Amniotic stem cell (primary cell): Measurements from ENCODE around the gene TTC31.
"Not testable (repeated sequence)": the region's sequence is repeated elsewhere in the genome, so short reads cannot be mapped to it uniquely, and the experiment has no call there.

Experiments
- DNase-seq: peaks from one replicate; lab custom pipeline; 2025; lab: John Stamatoyannopoulos, UW

The TTC31 gene

DNA sequence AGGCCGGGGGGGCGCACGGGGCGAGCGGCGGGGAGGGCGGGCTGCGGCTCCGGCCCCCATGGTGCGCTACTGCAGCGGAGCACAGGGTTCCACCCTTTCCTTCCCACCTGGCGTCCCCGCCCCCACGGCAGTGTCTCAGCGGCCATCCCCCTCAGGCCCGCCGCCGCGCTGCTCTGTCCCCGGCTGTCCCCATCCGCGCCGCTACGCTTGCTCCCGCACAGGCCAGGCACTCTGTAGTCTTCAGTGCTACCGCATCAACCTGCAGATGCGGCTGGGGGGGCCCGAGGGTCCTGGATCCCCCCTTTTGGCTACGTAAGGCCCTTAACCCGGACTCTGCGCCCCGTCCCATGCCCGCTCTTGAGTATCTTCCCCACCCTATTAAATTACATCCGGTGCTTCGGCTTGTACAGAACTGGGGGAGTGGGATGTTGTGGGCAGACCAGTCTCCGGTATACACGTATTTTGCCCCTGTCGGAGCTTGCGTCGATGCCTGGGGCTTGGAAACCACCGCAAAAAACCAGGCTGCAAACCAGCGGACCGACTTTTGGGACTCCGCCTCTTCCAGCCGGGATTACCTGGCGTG, 25.2 kb upstream of the TTC31 start:
- DNase-seq: no peak

DNA sequence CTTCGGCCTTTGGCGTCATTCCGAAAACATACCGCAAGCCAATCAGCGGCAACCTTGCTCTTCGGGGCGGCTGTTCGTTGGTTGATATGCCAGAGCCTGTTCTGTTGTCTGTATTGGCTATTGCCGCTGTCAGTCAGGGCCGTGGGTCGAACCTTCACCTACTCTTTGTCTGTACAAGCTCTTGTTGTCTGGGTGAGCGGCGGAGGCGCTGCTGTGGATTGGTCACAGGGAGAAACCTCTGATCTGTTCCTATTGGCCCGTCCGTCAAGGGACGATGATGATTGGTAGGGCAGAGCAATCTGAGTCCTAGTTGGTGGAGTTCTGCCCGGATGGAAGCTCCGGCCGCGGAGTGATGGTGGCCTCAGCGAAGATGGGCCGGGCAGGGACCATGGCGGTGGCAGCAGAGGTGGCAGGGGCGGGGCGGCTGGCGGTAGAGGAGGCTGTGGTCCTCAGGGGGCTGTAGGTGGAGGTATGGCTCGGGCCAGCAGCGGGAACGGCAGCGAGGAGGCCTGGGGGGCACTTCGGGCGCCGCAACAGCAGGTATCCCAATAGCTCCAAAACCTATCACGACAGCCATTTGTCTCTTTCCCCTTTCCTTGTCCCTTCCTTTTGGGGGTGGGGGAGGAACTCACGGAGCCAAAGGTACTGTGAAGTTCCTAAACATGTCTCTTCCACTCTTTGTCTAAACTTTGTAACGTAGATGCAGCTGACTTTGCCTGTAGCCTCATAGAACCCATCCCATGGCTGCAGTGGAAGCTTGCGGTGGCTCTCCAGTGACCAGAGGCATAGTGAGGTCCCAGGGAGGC, 24.5 kb upstream of the TTC31 start, which contains the start of gene WBP1:
WBP1 (plus strand) TSS at position 307 of the 806 bp plus-strand sequence; CDS start at position 472, 165 bp downstream.
- DNase-seq: peak; percentile 99

GRCh38 chr2:74458938-74459363, 23.9 kb upstream of the TTC31 start:
- no peak for DNase-seq

GRCh38 chr2:74459503-74460118, 23.3 kb upstream of the TTC31 start:
- not testable (repeated sequence) for DNase-seq

DNA sequence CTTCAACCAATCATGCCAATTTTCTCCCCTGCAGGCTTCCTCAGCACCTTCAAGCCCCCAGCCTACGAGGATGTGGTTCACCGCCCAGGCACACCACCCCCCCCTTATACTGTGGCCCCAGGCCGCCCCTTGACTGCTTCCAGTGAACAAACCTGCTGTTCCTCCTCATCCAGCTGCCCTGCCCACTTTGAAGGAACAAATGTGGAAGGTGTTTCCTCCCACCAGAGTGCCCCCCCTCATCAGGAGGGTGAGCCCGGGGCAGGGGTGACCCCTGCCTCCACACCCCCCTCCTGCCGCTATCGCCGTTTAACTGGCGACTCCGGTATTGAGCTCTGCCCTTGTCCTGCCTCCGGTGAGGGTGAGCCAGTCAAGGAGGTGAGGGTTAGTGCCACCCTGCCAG, 22.7 kb upstream of the TTC31 start:
- DNase-seq: not testable (repeated sequence)

DNA sequence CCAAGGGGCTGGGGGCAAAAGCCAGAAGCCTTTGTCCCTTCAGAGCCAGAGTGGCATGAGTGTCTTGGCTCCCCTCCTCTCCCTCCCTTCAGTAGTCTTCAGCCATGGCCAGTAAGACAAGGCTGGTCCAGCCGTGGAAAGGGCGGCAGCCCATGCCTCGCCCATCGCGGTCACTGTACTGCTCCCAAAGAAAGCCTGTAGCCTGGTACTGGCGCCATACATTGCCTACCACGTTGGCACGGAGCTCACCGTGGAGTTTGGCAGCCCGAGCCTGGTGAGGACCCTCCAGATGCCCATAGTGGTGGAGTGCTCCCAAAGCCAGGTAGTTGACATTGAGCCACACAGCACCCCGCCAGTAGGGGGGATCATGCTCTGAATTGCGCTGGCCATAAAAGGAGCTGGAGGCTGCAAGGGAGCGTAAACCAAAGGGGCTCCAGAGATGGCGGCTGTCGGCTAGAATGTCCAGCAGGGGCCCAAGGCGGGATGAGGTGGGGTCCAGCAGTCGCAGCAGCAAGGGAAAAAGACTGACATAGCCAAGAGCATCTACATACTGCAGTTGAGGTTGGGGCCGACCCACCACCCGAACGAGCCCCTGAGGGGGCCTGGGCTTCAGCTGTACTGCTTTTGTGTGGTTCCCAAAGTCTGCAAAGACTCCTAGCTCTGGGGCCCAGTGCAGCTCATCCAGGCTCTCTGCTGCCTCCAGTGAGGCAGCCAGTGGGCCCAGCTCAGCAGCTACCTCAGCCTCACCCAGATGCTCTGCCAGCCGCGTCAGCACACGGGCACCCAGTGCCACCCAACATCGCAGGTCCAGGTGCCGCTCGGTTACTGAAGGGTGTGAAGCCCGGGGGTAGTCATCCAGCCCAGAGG, 21.5 kb upstream of the TTC31 start:
- no peak for DNase-seq

DNA sequence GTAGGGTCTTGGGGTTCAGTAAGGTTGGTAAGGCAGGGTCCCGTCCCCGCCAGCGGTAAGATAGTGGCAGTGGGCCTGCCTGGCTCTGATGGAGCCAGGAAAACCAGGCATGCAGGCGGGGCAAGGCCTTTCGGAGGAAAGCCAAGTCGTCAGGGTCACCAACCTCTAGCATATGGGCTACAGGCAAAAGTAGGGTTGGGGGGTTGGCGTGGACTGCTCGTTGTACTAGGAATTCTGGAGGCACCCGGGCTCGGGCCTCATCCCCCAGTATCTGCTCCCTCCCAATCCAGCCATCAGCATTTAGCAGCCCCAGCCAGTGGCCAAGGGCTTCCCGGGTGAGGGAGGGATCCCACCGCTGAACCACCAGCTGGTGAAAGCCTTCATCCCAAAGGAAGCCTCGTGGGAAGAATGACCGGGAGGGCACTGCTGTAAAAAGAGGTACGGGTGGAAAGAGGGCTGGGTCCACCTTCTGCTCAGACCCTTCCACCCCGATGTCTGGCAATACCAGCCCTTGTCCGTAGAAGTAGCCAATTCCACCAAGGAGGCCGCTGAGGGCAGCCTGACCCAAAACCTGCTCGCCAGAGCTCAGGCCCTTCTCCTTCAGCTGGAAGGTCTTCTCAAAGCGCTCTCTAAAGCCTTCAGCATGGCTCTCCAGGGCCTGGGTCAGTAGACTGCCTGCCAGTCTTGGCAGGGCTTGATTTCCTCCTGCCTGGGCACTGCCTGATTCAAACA, 20.7 kb upstream of the TTC31 start:
- no peak for DNase-seq

GRCh38 chr2:74462786-74463105, 20.1 kb upstream of the TTC31 start:
- DNase-seq: no peak

GRCh38 chr2:74464406-74464805, 18.5 kb upstream of the TTC31 start:
- DNase-seq: no peak

DNA sequence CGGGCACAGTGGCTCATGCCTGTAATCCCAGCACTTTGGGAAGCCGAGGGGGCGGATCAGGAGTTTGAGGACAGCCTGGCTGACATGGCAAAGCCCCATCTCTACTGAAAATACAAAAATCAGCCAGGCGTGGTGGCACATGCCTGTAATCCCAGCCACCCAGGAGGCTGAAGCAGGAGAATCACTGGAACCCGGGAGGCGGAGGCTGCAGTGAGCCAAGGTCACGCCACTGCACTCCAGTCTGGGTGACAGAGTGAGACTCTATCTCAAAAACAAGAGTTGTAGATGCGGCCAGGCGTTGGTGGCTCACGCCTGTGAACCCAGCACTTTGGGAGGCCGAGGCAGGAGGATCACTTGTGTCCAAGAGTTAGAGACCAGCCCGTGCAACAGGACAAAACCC, 12.1 kb upstream of the TTC31 start:
- not testable (repeated sequence) for DNase-seq

DNA sequence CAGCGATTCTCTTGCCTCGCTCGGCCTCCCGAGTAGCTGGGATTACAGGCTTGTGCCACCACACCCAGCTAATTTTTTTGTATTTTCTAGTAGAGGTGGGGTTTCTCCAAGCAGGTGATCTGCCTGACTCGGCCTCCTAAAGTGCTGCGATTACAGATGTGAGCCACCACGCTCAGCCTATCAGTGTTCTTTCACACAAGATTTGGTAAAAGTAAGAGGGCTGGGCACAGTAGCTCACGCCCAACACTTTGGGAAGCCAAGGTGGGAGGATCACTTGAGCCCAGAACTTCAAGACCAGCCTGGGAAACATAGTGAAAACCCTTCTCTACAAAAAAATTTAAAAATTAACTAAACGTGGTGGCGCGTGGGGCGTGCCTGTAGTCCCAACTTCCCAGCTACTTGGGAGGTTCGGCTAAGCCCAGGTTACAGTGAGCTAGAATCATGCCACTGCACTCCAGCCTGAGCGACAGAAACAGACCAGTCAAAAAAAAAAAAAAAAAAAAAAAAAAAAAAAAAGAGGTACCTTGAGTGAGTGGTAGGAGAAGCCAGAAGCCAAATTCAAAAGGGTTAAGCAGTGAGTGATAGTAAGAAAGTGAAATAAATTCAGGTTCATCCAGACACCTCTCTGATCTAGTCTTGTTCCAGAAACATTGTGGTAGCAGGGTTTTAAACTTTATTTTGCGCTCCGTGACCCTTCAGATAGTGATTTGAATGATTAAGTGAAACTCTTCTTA, 11.4 kb upstream of the TTC31 start:
- no peak for DNase-seq

DNA sequence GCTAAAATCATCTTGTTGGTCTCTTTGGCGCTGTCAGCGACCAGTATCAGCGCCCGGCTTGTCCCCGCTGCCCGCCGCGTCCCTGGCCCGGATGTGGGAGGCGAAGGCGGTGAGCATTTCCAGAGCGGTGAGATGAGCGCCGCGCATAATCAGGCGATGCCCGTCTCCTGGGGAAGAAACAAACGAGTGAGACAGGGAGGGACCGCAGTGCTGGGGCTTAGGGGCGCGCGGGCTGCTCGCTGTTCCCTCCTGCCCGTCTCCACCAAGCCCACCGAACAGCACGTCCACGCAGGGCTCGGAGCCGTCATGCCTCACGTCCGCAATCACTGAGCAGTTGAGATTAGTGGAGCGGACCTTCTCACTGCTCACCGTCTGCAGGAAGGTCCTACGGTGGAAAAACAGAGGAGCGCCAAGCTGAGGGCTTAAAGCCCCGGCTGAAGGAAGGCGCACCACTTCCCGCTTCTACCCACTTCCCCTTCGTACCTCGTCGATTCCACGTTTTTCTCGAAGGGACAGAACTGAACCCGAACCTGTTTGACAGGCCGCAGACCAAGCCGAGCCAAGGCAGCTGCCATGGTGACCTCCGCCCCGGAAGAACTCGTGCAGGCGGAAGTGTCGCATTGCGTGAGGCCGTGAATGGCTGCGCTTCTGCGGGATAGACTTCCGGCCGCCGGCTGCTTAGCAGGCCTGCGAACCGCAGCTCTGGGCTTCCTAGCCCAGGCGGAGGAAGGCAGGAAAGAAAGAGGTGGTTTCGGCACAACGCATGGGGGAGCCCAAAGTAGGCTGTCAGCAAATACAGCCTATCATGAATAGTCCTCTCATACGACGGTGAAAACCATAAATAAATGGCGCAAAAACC, 10.6 kb upstream of the TTC31 start, which contains the start of gene MRPL53:
MRPL53 (minus strand) TSS at position 595 of the 859 bp plus-strand sequence; CDS start at position 575, 20 bp downstream.
- peak; percentile 58 for DNase-seq

- DNase-seq: no peak
Measured at GRCh38 chr2:74472945-74473258, 10.0 kb upstream of the TTC31 start.

- no peak for DNase-seq
Measured at GRCh38 chr2:74474481-74474880, 8.4 kb upstream of the TTC31 start.

DNA sequence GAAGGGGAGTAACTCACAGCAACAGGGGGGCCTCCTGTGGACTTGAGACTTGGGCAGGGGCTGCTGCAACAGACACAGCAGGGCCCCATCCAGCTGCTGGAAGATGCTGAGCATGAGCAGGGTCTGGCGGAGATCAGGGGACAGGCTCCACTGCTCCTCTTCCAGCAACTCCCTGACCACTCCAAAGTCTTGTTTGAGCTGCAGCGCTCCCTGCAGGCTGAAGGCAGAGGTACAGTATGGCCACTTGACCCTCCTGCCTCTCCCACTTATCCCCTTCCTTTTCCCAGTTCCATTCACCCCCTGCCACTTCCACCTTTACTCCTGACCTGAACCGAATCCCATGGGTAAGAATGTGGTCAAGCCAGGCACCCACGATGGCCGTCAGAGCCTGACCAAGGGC, 8.0 kb upstream of the TTC31 start:
- no peak for DNase-seq

DNA sequence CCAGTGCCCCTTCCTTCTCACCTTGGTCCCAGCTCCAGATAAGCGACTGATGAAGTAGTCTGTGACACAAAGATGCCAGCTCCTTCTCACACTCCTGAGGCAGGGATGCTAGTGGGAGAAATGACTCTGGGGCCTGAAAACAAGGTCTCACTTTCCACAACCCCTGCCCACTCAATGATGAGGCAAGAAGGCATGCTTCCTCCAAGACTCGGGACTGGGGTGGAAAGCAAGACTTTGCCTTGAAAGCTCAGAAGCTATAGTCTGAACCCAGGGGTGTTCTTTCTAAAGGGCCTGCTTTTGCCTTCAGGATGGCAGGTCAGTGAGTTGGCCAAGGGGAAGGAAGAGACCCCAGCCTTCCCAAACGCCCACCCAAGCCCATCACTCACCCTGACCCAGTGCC, 1.4 kb upstream of the TTC31 start:
- DNase-seq: no peak

DNA sequence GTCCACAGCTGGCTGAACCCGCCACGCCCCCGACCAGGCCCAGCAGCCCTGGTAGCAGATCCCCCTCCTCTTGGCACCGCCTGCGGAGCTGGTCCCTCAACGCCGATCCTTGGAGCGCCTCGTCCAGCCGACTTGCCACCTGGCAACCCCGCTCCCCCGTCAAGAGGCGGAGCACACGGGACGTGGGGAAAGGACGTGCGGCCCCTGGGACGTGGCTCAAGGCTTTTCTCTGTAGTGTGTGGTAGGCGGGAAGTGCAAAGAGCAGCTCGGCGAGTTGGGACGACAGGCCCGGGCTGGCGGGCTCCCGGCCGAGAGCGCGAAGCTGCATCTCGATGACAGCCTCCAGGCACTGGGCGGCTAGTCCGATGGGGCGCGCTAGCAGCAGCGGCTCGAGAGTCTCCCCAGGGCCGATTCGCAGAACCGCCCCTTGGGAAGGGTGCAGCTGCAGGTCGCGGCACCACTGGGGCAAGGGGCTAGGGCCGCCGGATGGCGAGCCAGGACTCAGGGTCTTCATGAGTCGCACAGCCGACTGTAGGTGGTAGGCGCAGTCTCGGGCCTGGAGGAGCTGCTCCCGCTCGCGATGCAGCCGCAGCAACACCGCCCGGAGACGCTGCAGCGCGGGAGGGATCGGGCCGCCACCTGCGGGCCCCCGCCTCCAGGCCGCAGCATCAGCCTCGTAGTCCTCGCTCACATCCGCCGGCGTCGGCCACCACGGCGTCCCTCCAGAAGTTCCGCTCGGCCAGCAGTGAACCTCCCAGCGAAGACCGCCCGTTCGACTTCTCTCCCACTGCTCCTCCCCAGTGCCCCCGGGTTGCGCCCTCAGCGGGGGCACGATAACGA, 700 bp upstream of the TTC31 start:
- no peak for DNase-seq

GRCh38 chr2:74483675-74484164, 839 bp downstream of the TTC31 start:
- not testable (repeated sequence) for DNase-seq

- DNase-seq: no peak
Measured at GRCh38 chr2:74486141-74486540, 3.3 kb downstream of the TTC31 start.
